Measurements from ENCODE around the gene SLC25A11. TPM values are rescaled to one million over a fixed set of nuclear protein-coding genes. Genes with fewer than 3 reads are reported as not detected.

Gene SLC25A11
- total RNA-seq, 8 experiments from 2014 or later: 36.1 to 100 (median 51.0) TPM

- 90 to 100% (median 93%) methylated on average over 1 to 11 of the region's 31 CpGs; no CpG with 5 or more reads in 4 of the 10 experiments for WGBS, 10 experiments
- in situ Hi-C loops (cut with MboI; ENCODE audit: low pct_unique_long_range_greater_than_20kb in 2 of 9, low sequenced_read_pairs in 9 of 9, unreplicated experiment in 9 of 9): loop anchor here in 3 of 9 experiments (25.0 kb wide), 3 partner anchors 107 to 182 kb away; partner anchors contain the start of genes ARRB2 (in 1 of the 3), CXCL16 (in 1 of the 3), GLTPD2 (in 1 of the 3) and MED11 (in 1 of the 3)
- no peak for ATAC-seq (replicated peaks in 6 of 8)
- Histone ChIP-seq H3K27ac (no peak overlapping the region), H3K4me1 (replicated peaks in 1 of 2) (peaks cover 6 to 16% of the 10 kb centered on the region in 2 donors), H3K4me3 (no peak overlapping the region)
Measured at GRCh38 chr17:4893721-4894560, 45.9 kb downstream of the SLC25A11 start.

DNA sequence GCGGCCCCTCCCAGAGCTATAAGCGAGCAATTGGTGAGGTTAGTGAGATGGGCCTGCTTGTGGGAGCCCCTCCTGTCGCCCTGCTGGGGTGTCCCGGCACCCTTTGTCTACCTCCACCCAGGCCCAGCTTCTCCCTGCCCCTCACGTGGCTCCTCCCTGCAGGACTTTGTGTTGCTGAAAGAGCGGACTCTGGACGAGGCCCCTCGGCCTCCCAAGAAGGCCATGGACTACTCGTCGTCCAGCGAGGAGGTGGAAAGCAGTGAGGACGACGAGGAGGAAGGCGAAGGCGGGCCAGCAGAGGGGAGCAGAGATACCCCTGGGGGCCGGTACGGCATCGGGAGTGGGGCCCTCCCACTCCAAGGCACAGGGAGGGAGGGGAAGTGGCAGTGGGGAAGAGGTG is 46.6 kb downstream of the SLC25A11 start:
- H3K27ac ChIP-seq: no peak overlapping the region
- in situ Hi-C loops (cut with MboI; ENCODE audit: low pct_unique_long_range_greater_than_20kb in 2 of 9, low sequenced_read_pairs in 9 of 9, unreplicated experiment in 9 of 9): loop anchor here in 3 of 9 experiments (25.0 kb wide), 3 partner anchors 106 to 181 kb away; partner anchors contain the start of genes ARRB2 (in 1 of the 3), CXCL16 (in 1 of the 3), GLTPD2 (in 1 of the 3) and MED11 (in 1 of the 3)
- WGBS, 10 experiments: 87 to 100% (median 100%) methylated on average over 2 to 4 of the region's 18 CpGs; no CpG with 5 or more reads in 6 of the 10 experiments
- no peak overlapping the region for H3K4me3 ChIP-seq
- no peak for ATAC-seq (replicated peaks in 6 of 8)
- peaks cover 0 to 9% of the 10 kb centered on the region in 2 donors for H3K4me1 ChIP-seq (replicated peaks in 1 of 2)

- Histone ChIP-seq H3K4me3 (no peak overlapping the region), H3K27ac (no peak overlapping the region), H3K4me1 (replicated peaks in 1 of 2) (peaks cover 0 to 5% of the 10 kb centered on the region in 2 donors)
- 60 to 100% (median 88%) methylated on average over 1 to 8 of the region's 23 CpGs; no CpG with 5 or more reads in 6 of the 10 experiments for WGBS, 10 experiments
- no peak for ATAC-seq (replicated peaks in 6 of 8)
- in situ Hi-C loops (cut with MboI; ENCODE audit: low pct_unique_long_range_greater_than_20kb in 2 of 9, low sequenced_read_pairs in 9 of 9, unreplicated experiment in 9 of 9): loop anchor here in 3 of 9 experiments (25.0 kb wide), 3 partner anchors 105 to 180 kb away; partner anchors contain the start of genes ARRB2 (in 1 of the 3), CXCL16 (in 1 of the 3), GLTPD2 (in 1 of the 3) and MED11 (in 1 of the 3)
Measured at GRCh38 chr17:4892499-4893221, 47.2 kb downstream of the SLC25A11 start.

- Histone ChIP-seq H3K4me3 (no peak overlapping the region), H3K4me1 (replicated peaks in 1 of 2) (no peaks in the 10 kb centered on the region), H3K27ac (no peak overlapping the region)
- in situ Hi-C loops (cut with MboI; ENCODE audit: low pct_unique_long_range_greater_than_20kb in 2 of 9, low sequenced_read_pairs in 9 of 9, unreplicated experiment in 9 of 9): loop anchor here in 3 of 9 experiments (25.0 kb wide), 3 partner anchors 104 to 179 kb away; partner anchors contain the start of genes ARRB2 (in 1 of the 3), CXCL16 (in 1 of the 3), GLTPD2 (in 1 of the 3) and MED11 (in 1 of the 3)
- peak in 1 of 8 experiments; percentile 14 for ATAC-seq (replicated peaks in 6 of 8)
- WGBS, 10 experiments: 83 to 100% (median 91%) methylated on average over 1 to 7 of the region's 42 CpGs; no CpG with 5 or more reads in 6 of the 10 experiments
Measured at GRCh38 chr17:4891411-4892410, 48.1 kb downstream of the SLC25A11 start.

- no peak for ATAC-seq (replicated peaks in 6 of 8)
- Histone ChIP-seq H3K27ac (no peak overlapping the region), H3K4me1 (replicated peaks in 1 of 2) (no peaks in the 10 kb centered on the region), H3K4me3 (no peak overlapping the region)
- 47 to 100% (median 97%) methylated on average over 2 to 12 of the region's 18 CpGs; no CpG with 5 or more reads in 3 of the 10 experiments for WGBS, 10 experiments
- in situ Hi-C loops (cut with MboI; ENCODE audit: low pct_unique_long_range_greater_than_20kb in 2 of 9, low sequenced_read_pairs in 9 of 9, unreplicated experiment in 9 of 9): loop anchor here in 3 of 9 experiments (25.0 kb wide), 3 partner anchors 100 to 175 kb away; partner anchors contain the start of genes ARRB2 (in 1 of the 3), CXCL16 (in 1 of the 3), GLTPD2 (in 1 of the 3) and MED11 (in 1 of the 3)
Measured at GRCh38 chr17:4887581-4887980, 52.3 kb downstream of the SLC25A11 start.

Other genes starting within 250 kb of the SLC25A11 start
- gene PELP1, start 235.9 kb downstream of the SLC25A11 start, total RNA-seq: 10 to 100 TPM; 23.2 to 52.6 (median 42.7) TPM
- gene ARRB2, start 229.4 kb downstream of the SLC25A11 start, total RNA-seq: 10 to 100 TPM in 7 of 8 experiments, 1 to 10 TPM in 1; 7.0 to 37.9 (median 27.5) TPM
- gene MED11, start 208.6 kb downstream of the SLC25A11 start, total RNA-seq: 10 to 100 TPM; 16.4 to 38.7 (median 22.3) TPM
- 1 to 10 TPM in 1 of 8 experiments, under 1 TPM in 6, not detected in 1; 0.14 to 1.1 (median 0.51) TPM for gene ZMYND15, start 200.2 kb downstream of the SLC25A11 start, total RNA-seq
- 10 to 100 TPM in 2 of 8 experiments, 1 to 10 TPM in 3, under 1 TPM in 3; 0.46 to 10.8 (median 3.8) TPM for gene CXCL16, start 200.1 kb downstream of the SLC25A11 start, total RNA-seq
- gene TM4SF5, start 168.2 kb downstream of the SLC25A11 start, total RNA-seq: not detected
- 1 to 10 TPM in 4 of 8 experiments, under 1 TPM in 2, not detected in 2; 0.27 to 4.3 (median 1.5) TPM for gene VMO1, start 153.7 kb downstream of the SLC25A11 start, total RNA-seq
- under 1 TPM in 3 of 8 experiments, not detected in 5; 0.27 to 0.71 (median 0.65) TPM for gene GLTPD2, start 151.1 kb downstream of the SLC25A11 start, total RNA-seq
- gene PSMB6, start 143.9 kb downstream of the SLC25A11 start, total RNA-seq: 100 to 1,000 TPM; 112 to 215 (median 160) TPM
- gene PLD2, start 132.9 kb downstream of the SLC25A11 start, total RNA-seq: 10 to 100 TPM in 4 of 8 experiments, 1 to 10 TPM in 4; 4.3 to 28.6 (median 11.4) TPM
- gene MINK1, start 106.7 kb downstream of the SLC25A11 start, total RNA-seq: 10 to 100 TPM; 15.1 to 44.9 (median 22.2) TPM
- 10 to 100 TPM in 2 of 8 experiments, 1 to 10 TPM in 5, under 1 TPM in 1; 0.36 to 21.3 (median 3.4) TPM for gene C17orf107, start 40.5 kb downstream of the SLC25A11 start, total RNA-seq
- 1 to 10 TPM in 3 of 8 experiments, under 1 TPM in 5; 0.21 to 2.3 (median 0.57) TPM for gene CHRNE, start 36.9 kb downstream of the SLC25A11 start, total RNA-seq
- 1 to 10 TPM in 4 of 8 experiments, under 1 TPM in 4; 0.58 to 3.5 (median 0.94) TPM for gene GP1BA, start 7.8 kb downstream of the SLC25A11 start, total RNA-seq
- 100 to 1,000 TPM in 3 of 8 experiments, 10 to 100 TPM in 5; 74.1 to 109 (median 89.5) TPM for gene RNF167, start 222 bp upstream of the SLC25A11 start, total RNA-seq
- gene PFN1, start 8.5 kb upstream of the SLC25A11 start, total RNA-seq: 100 to 1,000 TPM; 143 to 541 (median 257) TPM
- 10 to 100 TPM in 6 of 8 experiments, 1 to 10 TPM in 2; 5.4 to 36.5 (median 14.9) TPM for gene ENO3, start 11.1 kb upstream of the SLC25A11 start, total RNA-seq
- gene SPAG7, start 27.8 kb upstream of the SLC25A11 start, total RNA-seq: 100 to 1,000 TPM in 1 of 8 experiments, 10 to 100 TPM in 7; 62.9 to 128 (median 87.9) TPM
- 10 to 100 TPM in 4 of 8 experiments, 1 to 10 TPM in 4; 6.2 to 36.9 (median 10.6) TPM for gene CAMTA2, start 47.6 kb upstream of the SLC25A11 start, total RNA-seq
- 1 to 10 TPM in 3 of 8 experiments, under 1 TPM in 5; 0.54 to 2.4 (median 0.78) TPM for gene INCA1, start 57.5 kb upstream of the SLC25A11 start, total RNA-seq
- gene KIF1C, start 57.9 kb upstream of the SLC25A11 start, total RNA-seq: 10 to 100 TPM in 4 of 8 experiments, 1 to 10 TPM in 4; 3.9 to 76.4 (median 16.4) TPM
- gene SLC52A1, start 95.4 kb upstream of the SLC25A11 start, total RNA-seq: 1 to 10 TPM in 1 of 8 experiments, under 1 TPM in 7; 0.05 to 1.6 (median 0.38) TPM
- 1 to 10 TPM in 5 of 8 experiments, under 1 TPM in 3; 0.22 to 8.5 (median 1.6) TPM for gene ZFP3, start 138.4 kb upstream of the SLC25A11 start, total RNA-seq
- 10 to 100 TPM in 7 of 8 experiments, 1 to 10 TPM in 1; 6.0 to 22.3 (median 16.1) TPM for gene ZNF232, start 171.8 kb upstream of the SLC25A11 start, total RNA-seq
- gene USP6, start 176.0 kb upstream of the SLC25A11 start, total RNA-seq: under 1 TPM; 0.17 to 1.00 (median 0.47) TPM

Data from motor neuron (in vitro differentiated cells).